LNCAP (cell line): ENCODE results near the gene HNRNPDL.

Experiments used
- CTCF ChIP-seq: fragments of 450-650 bp; IDR thresholded peaks from 2 replicates; pipeline ENCODE4 v1.5.1; 2017; ENCODE audit warnings: mild to moderate bottlenecking

The HNRNPDL gene

GRCh38 chr4:82376109-82376508 lies 54.2 kb downstream of the HNRNPDL start:
- no peak for TF ChIP-seq CTCF

- TF ChIP-seq CTCF, result no peak
These were observed 56.2 kb downstream of the HNRNPDL start, which contains the start of gene HNRNPD for GRCh38 chr4:82373816-82374625. Gene HNRNPD, minus strand, starts transcription at chr4:82373991. Its CDS starts 313 bp downstream, at chr4:82373678.

- no peak for TF ChIP-seq CTCF
These were observed 56.8 kb downstream of the HNRNPDL start for GRCh38 chr4:82373486-82373815.
